ENCODE measurements around the gene APAF1.

APAF1 gene

GRCh38 chr12:98644433-98644711 is 718 bp upstream of the APAF1 start (continued):
- TF ChIP-seq GLIS2 (tag by site-specific recombination; IDR thresholded peaks at IDR 0.05) (peak; percentile 99), KLF16 (tag by site-specific recombination; IDR thresholded peaks at IDR 0.05) (no peak), ZBTB20 (tag by site-specific recombination; IDR thresholded peaks at IDR 0.05) (peak; percentile 70; the same call in 1 of the 2 replicates), ZNF335 (tag by site-specific recombination; conservative IDR thresholded peaks at IDR 0.05) (peak; percentile 8), ZNF366 (tag by site-specific recombination; conservative IDR thresholded peaks at IDR 0.05) (no peak), ZBTB11 (tag by site-specific recombination; conservative IDR thresholded peaks at IDR 0.05; ENCODE audit: low read depth) (no peak), ZNF501 (tag by site-specific recombination; IDR thresholded peaks at IDR 0.05) (peak; percentile 72), ZNF600 (tag by site-specific recombination; IDR thresholded peaks at IDR 0.05) (peak; percentile 23; the same call in 1 of the 2 replicates), ZNF792 (tag by site-specific recombination; IDR thresholded peaks at IDR 0.05) (no peak), ZNF140 (tag by site-specific recombination; IDR thresholded peaks at IDR 0.05) (no peak), ZNF18 (tag by site-specific recombination; IDR thresholded peaks at IDR 0.05) (peak; percentile 39; the same call in 1 of the 2 replicates), ZNF133 (tag by site-specific recombination; IDR thresholded peaks at IDR 0.05) (no peak), ZNF558 (tag by site-specific recombination; IDR thresholded peaks at IDR 0.05) (no peak), GFI1B (tag by site-specific recombination; IDR thresholded peaks at IDR 0.05) (no peak), ZNF692 (tag by site-specific recombination; IDR thresholded peaks at IDR 0.05) (peak; percentile 86), ZBTB10 (tag by site-specific recombination; IDR thresholded peaks at IDR 0.05) (peak; percentile 63), ZNF146 (tag by site-specific recombination; IDR thresholded peaks at IDR 0.05) (no peak; the same call in 1 of the 2 replicates), KLF10 (tag by site-specific recombination; IDR thresholded peaks at IDR 0.05) (no peak), ZNF768 (tag by site-specific recombination; IDR thresholded peaks at IDR 0.05) (no peak), ZBTB49 (tag by site-specific recombination; IDR thresholded peaks at IDR 0.05; ENCODE audit: low read depth) (no peak), ZFP3 (tag by site-specific recombination; IDR thresholded peaks at IDR 0.05; ENCODE audit: low read depth) (no peak), ZNF2 (tag by site-specific recombination; IDR thresholded peaks at IDR 0.05) (no peak; the same call in 1 of the 2 replicates), IKZF3 (tag by site-specific recombination; IDR thresholded peaks at IDR 0.05) (0 out of 2 replicates have a peak, but pooled peaks have one; percentile 6), ZNF202 (tag by site-specific recombination; IDR thresholded peaks at IDR 0.05; ENCODE audit: borderline replicate concordance) (no peak), ZNF623 (tag by site-specific recombination; IDR thresholded peaks at IDR 0.05) (no peak), ZNF544 (tag by site-specific recombination; IDR thresholded peaks at IDR 0.05) (no peak), ZNF148 (tag by site-specific recombination; IDR thresholded peaks at IDR 0.05; ENCODE audit: borderline replicate concordance) (no peak), SALL2 (tag by site-specific recombination; IDR thresholded peaks at IDR 0.05; ENCODE audit: borderline replicate concordance) (no peak)
